Stimulated activated CD4-positive, alpha-beta T cell treated with anti-CD3 and anti-CD28 coated beads, Interleukin-15, amount 100 ng/mL, for 48 hours (primary cell): ENCODE measurements around the gene C3orf20.

Source experiments
- DNase-seq, 2 donors: peaks; one replicate each; pipeline ENCODE4 v3.0.0-alpha.2; 2020; ENCODE audit warnings: low read depth in 2 of 2

C3orf20 gene

DNA sequence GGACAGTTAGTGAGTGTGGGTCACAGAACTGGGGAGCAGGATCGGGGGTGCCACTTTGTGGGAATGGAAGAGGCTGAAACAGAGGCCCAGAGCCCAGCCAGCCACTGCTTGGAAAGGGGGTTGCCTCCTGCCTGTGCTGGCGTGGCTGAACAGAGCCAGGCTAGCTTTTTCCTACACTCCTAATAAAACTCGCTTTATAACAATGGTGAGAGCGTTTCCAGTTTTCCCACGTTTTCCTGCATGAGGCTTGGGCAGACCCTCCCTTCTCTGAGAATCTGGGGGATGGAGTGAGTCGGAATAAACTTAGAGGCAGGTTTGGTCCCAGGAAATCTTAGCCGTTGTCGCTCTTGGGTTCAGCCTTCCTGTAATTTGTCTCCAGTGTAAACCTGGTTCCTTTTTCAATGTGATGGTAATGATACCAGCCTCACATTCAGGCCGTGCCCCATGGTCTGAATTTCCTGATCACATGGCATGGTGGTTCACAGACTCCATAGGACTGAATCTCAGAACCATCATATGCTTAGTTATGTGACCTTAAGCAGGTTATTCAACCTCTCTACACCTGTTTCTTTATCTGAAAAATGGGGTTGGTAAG lies 137.4 kb downstream of the C3orf20 start:
- DNase-seq = no peak

DNA sequence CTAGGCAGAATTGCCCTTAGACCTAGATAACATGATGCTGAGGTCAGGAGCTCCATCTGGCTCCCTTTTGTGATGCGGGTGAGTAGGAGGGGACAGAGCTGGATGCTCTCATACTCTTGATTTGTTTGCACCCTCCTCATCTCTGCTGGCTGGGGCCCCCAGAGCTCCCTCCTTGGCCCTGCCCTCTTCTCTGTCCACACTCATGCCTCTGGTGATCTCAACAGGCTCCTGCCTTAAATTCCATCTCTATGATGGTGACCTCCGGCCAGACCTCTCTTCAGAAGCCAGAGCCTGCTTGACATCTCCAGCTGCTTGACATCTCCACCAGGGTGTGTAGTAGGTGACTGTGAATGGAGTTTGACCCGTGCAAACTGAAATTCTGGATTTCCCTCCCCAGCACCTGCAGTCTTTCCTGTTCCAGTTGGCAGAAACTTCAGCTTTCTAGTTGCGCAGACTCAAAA lies 139.5 kb downstream of the C3orf20 start:
- no peak for DNase-seq

DNA sequence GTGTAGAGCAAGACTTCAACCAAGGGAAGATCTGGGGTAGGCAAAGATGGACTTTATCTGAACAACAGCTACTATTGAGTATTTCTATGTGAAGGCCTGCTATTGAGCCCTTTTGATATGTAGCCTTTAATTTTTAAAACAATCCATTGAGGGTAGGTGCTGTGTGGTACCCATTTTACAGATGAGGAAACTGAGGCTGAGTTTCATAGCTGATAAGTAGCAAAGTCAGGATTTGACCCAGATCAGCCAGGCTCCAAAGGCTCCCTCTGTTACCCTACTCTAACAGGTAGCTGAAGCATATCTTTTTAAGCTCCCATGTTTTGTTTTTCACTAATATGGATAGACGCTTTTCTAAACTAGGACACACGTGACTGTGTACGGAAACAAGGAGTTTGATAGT lies 141.4 kb downstream of the C3orf20 start:
- no peak for DNase-seq

DNA sequence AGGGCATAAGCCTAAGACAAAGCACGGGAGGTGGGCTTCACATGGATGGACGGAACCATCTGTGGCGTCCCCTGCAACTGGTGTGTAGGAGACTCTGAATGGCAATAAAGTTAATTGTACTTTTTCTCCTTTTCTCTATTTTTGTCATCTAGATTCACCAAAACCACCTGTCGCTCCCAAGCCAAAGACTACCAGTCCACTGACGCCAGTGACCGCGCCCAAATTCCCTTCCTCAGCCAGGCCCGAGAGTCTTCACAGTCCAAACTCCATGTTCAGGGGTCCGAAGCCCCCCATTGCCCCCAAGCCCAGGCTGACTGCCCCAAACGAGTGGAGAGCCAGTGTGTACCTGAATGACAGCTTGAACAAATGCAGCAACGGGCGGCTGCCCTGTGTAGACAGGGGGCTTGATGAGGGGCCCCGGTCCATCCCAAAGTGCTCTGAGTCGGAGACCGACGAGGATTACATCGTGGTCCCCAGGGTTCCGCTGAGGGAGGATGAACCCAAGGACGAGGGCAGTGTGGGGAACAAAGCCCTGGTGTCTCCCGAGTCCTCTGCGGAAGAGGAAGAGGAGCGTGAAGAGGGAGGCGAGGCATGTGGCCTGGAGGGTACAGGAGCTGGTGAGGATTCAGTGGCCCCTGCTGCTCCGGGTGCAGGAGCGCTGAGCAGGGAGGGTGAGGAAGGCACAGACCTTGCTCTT lies 144.0 kb downstream of the C3orf20 start, which contains the start of gene FGD5:
TSS of gene FGD5 (plus strand) at position 159 of the 697 bp plus-strand sequence. CDS start at position 269, 110 bp downstream.
- DNase-seq = no peak

DNA sequence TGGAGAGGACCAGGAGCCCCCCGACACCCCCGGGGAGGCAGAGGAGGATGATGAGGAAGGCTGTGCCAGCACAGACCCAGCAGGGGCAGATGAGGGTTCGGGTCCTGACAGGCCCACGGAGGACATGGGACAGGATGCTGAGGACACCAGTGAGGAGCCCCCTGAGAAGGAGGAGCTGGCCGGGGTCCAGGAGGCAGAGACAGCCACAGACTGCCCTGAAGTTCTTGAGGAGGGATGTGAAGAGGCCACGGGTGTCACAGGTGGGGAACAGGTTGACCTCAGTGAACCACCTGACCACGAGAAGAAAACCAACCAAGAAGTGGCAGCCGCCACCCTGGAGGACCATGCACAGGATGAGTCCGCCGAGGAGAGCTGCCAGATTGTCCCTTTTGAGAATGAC lies 144.7 kb downstream of the C3orf20 start:
- DNase-seq = no peak

DNA sequence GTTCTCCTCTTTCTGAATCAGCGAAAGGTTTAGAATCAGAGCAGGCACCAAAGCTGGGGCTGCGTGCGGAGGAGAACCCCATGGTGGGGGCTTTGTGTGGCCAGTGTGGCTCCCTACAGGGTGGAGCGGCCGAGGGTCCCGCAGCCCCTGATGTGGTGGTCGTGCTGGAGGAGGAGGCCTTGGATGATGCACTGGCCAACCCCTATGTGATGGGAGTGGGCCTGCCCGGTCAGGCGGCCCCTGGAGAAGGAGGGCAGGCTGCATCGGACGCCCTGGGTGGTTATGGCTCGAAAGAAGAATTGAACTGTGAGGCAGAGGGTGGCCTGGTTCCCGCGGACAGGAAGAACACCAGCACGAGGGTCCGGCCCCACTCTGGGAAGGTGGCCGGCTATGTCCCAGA lies 145.2 kb downstream of the C3orf20 start:
- DNase-seq = no peak

DNA sequence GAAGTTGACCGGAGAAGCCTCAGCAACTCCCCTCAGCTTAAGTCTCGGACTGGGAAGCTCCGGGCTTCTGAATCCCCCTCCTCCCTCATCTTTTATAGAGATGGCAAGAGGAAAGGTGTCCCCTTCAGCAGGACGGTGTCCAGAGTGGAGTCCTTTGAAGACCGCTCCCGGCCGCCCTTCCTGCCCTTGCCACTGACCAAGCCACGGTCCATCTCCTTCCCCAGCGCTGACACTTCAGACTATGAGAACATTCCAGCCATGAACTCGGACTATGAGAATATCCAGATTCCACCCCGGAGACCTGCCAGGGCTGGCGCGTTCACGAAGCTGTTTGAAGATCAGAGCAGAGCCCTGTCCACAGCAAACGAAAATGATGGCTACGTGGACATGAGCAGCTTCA lies 146.2 kb downstream of the C3orf20 start:
- no peak for DNase-seq

DNA sequence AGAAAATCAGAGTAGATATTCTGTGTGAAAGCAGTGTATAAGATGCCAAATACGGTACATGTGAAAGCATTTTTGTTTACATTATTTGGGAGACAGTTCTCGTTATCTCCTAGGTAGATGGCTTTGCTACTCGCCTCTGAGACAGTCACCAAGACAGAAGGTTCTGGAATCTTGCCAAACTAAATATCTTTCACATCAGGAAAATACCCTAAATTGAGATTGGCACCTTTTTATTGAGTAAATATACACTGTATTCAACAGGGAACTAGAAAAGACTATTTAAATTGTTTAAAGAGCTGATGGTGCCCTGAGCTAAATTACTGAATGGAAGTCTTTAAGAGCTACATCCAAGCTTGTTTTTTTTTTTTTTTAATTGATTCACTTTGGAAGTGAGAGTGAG lies 147.2 kb downstream of the C3orf20 start:
- DNase-seq = no peak
